K562 (cell line): ENCODE data around the gene NAIF1. TPM values are rescaled to one million over a fixed set of nuclear protein-coding genes. Genes with fewer than 3 reads are reported as not detected.

ENCODE experiments used
- ATAC-seq: fragments of 200-7000 bp; cut with Tn5 transposase; 3 replicates; pipeline ENCODE4 v1.9.1; 2020; ENCODE audit warnings: moderate library complexity
- BruUV-seq: library from RNA; stranded (reverse); fragments of 400-500 nt; replicated peaks from 2 replicates; lab custom pipeline; 2021; lab: Mats Ljungman, UMichigan
- CTCF ChIA-PET: fragments of 300-600 bp; formaldehyde crosslinking; extraction: SDS; loops from one replicate; lab custom pipeline; 2021; ENCODE audit warnings: low intra/inter-chr PET ratio; lab: Yijun Ruan, JAX
- POLR2A ChIA-PET: fragments of 300-600, 350-650 bp; sonication (Branson Sonifier 250); formaldehyde crosslinking; extraction: SDS; loops from one replicate; lab custom pipeline; 2021; ENCODE audit warnings: antibody characterized with exemption, inconsistent platforms; lab: Yijun Ruan, JAX
- DNase-seq, 4 experiments: peaks; one replicate each; pipeline versions ENCODE4 v3.0.0 to v3.0.0-alpha.2; 2011 to 2018; ENCODE audit warnings: low spot score in 3 of 4, mixed read lengths in 3 of 4; ENCODE audit errors: extremely low read depth in 1 of 4
- FAIRE-seq: peaks from 2 replicates; lab custom pipeline; 2011; peaks lifted over from hg19 to GRCh38; lab: Jason Lieb, UNC
- H2AFZ ChIP-seq: 2 replicates; pipeline ENCODE4 v1.6.0; 2011; ENCODE audit warnings: low read depth, low read length, control low read depth, inconsistent platforms
- H3K27ac ChIP-seq: fragments of 200-600 bp; 3 replicates; pipeline ENCODE4 v1.8.0; 2011; ENCODE audit warnings: low read depth, mild to moderate bottlenecking, control low read depth, inconsistent platforms, low read length, moderate library complexity, mixed read lengths; ENCODE audit errors: extremely low read depth
- H3K27me3 ChIP-seq, 2 experiments: fragments of 300-600 bp in 1 of 2; 2 replicates in 1 of 2; 3 replicates in 1 of 2; pipeline versions ENCODE4 v1.6.0 to v1.8.0; 2011; ENCODE audit warnings: inconsistent platforms in 2 of 2, low read length in 2 of 2, mild to moderate bottlenecking in 1 of 2, mixed read lengths in 1 of 2, moderate library complexity in 1 of 2; ENCODE audit not compliant: control insufficient read depth in 2 of 2, insufficient read depth in 2 of 2
- H3K36me3 ChIP-seq: fragments of 300-600 bp; 3 replicates; pipeline ENCODE4 v1.8.0; 2011; ENCODE audit warnings: mild to moderate bottlenecking, low read length, inconsistent platforms; ENCODE audit not compliant: control insufficient read depth, insufficient read depth
- H3K4me1 ChIP-seq, 2 experiments: fragments of 200-600 bp in 1 of 2; replicated peaks in 1 of 2; 2 replicates in 1 of 2; 3 replicates in 1 of 2; pipeline versions ENCODE4 v1.5.1 to v1.8.0; 2011; ENCODE audit warnings: inconsistent platforms in 2 of 2, low read length in 2 of 2, mild to moderate bottlenecking in 1 of 2, mixed read lengths in 1 of 2, moderate library complexity in 1 of 2; ENCODE audit not compliant: control insufficient read depth in 2 of 2, insufficient read depth in 2 of 2
- H3K4me2 ChIP-seq: 2 replicates; pipeline ENCODE4 v1.6.1; 2011; ENCODE audit warnings: low read length, control low read depth, inconsistent platforms, mixed read lengths; ENCODE audit not compliant: insufficient read depth
- H3K4me3 ChIP-seq: fragments of 200-600 bp; sonication (generic), shearing (Covaris generic); 2 replicates; pipeline ENCODE4 v1.5.1; 2016; ENCODE audit warnings: control low read depth, inconsistent platforms
- H3K79me2 ChIP-seq: fragments of 200-600 bp; 3 replicates; pipeline ENCODE4 v1.8.0; 2011; ENCODE audit warnings: low read length, inconsistent platforms; ENCODE audit not compliant: control insufficient read depth, insufficient read depth
- H3K9ac ChIP-seq, 2 experiments: 2 replicates each; pipeline versions ENCODE4 v1.6.0 to v1.6.1; 2011; ENCODE audit warnings: low read depth in 2 of 2, low read length in 2 of 2, control low read depth in 1 of 2, inconsistent platforms in 1 of 2, mild to moderate bottlenecking in 1 of 2, mixed read lengths in 1 of 2; ENCODE audit not compliant: insufficient read depth in 1 of 2
- H3K9me1 ChIP-seq: one replicate; pipeline ENCODE4 v1.6.0; 2011; ENCODE audit warnings: inconsistent platforms, mild to moderate bottlenecking, low read length, moderate library complexity; ENCODE audit not compliant: control insufficient read depth, insufficient read depth
- H3K9me3 ChIP-seq: replicated peaks from 2 replicates; pipeline ENCODE4 v1.5.1; 2011; ENCODE audit warnings: low read depth, low read length, inconsistent platforms; ENCODE audit not compliant: control insufficient read depth, insufficient read depth
- H4K20me1 ChIP-seq: replicated peaks from 2 replicates; pipeline ENCODE4 v1.6.1; 2011; ENCODE audit warnings: low read length, inconsistent platforms, mixed read lengths; ENCODE audit not compliant: control insufficient read depth, insufficient read depth
- CEBPB ChIP-seq: fragments of 450-650 bp; IDR thresholded peaks from 2 replicates; pipeline ENCODE4 v1.6.1; 2016; ENCODE audit warnings: missing genetic modification characterization, missing compliant biosample characterization
- HNRNPUL1 ChIP-seq: fragments of 200-400 bp; formaldehyde crosslinking; IDR thresholded peaks from 2 replicates; pipeline ENCODE4 v1.6.1; 2017; ENCODE audit warnings: low read length
- NFRKB ChIP-seq: fragments of 450-650 bp; IDR thresholded peaks from 2 replicates; pipeline ENCODE4 v1.6.1; 2016; ENCODE audit warnings: low read depth
- POLR2G ChIP-seq: fragments of 200-400 bp; formaldehyde crosslinking; IDR thresholded peaks from 2 replicates; pipeline ENCODE4 v1.6.1; 2017; ENCODE audit warnings: low read depth, mild to moderate bottlenecking, antibody characterized with exemption, low read length, moderate library complexity
- RBM22 ChIP-seq: fragments of 200-400 bp; formaldehyde crosslinking; IDR thresholded peaks from 2 replicates; pipeline ENCODE4 v1.6.1; 2018; ENCODE audit warnings: low read length, low read depth; ENCODE audit not compliant: poor library complexity, severe bottlenecking
- TEAD4 ChIP-seq, 2 experiments: sonication (generic) in 1 of 2; formaldehyde crosslinking in 1 of 2; IDR thresholded peaks; 2 replicates each; pipeline versions ENCODE4 v1.6.1 to v1.8.0; 2012 to 2022; ENCODE audit warnings: borderline replicate concordance in 1 of 2, inconsistent platforms in 1 of 2, low read length in 1 of 2, mild to moderate bottlenecking in 1 of 2, missing genetic modification reagents in 1 of 2
- WGBS: fragments of 100-300 bp; shearing (Covaris generic); methylation state at CpG from one replicate; pipeline ENCODE4 v1.1.6; 2016; ENCODE audit warnings: low coverage, mixed read lengths; ENCODE audit not compliant: insufficient coverage; ENCODE audit errors: missing lambda C conversion rate; 5-methylcytosine and 5-hydroxymethylcytosine counted together
- in situ Hi-C: fragments of 300-500 bp; cut with MboI; formaldehyde crosslinking; loops from 4 replicates; pipeline ENCODE4 v1.15.0; 2018; ENCODE audit warnings: inconsistent platforms, mixed read lengths
- intact Hi-C: fragments of 100-400 bp; cut with micrococcal nuclease; formaldehyde crosslinking; loops from 2 replicates; pipeline ENCODE4 v1.14.2; 2022
- polyA plus RNA-seq, 8 experiments: library from polyadenylated mRNA; depleted of rRNA in 4 of 8; stranded (reverse) in 5 of 8; unstranded in 3 of 8; fragments of >200 nt; fragmentation: Nextera tagmentation in 2 of 8; fragmentation: Illumina TruSeq in 1 of 8; extraction: Ambion mirVana in 2 of 8; extraction: Trizol in 1 of 8; gene quantifications; 2 replicates each; pipeline versions ENCODE4 v1.2.1 to v1.2.3, GENCODE V29; 2011 to 2014; ENCODE audit warnings: inconsistent platforms in 1 of 8, missing spikeins in 1 of 8
- total RNA-seq, 7 experiments: library from RNA; depleted of rRNA in 6 of 7; stranded (reverse); fragments of >200 nt in 6 of 7; fragmentation: Illumina TruSeq in 2 of 7; extraction: Trizol in 2 of 7; gene quantifications; 2 replicates each; pipeline versions ENCODE4 v1.2.1 to v1.2.3, GENCODE V29; 2011 to 2021; ENCODE audit warnings: low replicate concordance in 1 of 7

The NAIF1 gene
- total and polyA plus RNA-seq, 9 of the 15 experiments (the other 6 are each of a cell fraction or from before 2014, with no cell fraction given) = 4.8 to 26.6 (median 17.2) TPM

DNA sequence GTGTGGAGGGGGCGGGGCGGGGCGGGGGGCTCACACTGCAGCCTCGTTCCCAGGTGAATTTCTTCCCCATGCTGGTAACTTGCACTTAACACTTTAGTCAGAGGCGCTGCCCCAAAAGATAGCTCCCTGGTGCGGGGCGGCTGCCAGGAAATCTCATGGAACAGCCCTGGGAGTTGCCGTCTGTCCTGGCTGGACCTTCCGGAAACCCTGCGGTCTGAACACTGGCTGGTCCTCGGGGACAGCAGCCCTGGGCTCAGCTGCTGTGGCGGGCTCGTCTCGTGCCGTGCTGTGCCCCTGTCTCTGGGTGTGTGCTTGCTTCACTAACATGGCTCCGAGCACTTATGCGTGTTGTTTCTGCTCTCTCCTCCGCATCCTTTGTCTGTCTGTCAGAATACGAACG is 34.6 kb upstream of the NAIF1 start:
- peaks cover 91% of the 10 kb centered on the region for H3K36me3 ChIP-seq
- in situ Hi-C loops = no loop called here
- 0 out of 2 replicates have a peak, but pooled peaks cover 10% of the 10 kb centered on the region for H4K20me1 ChIP-seq
- DNase-seq = no peak
- intact Hi-C loops = no loop called here
- ATAC-seq = no peak
- ChIA-PET CTCF (no interaction called here), POLR2A (interaction anchor here (0.6 to 0.7 kb wide), 3 partner anchors 8 to 139 kb away, joined by 3 read pairs; no protein-coding TSS in a partner anchor)
- WGBS = 95% methylated on average over 16 of the region's 20 CpGs
- no peaks in the 10 kb centered on the region for H3K9me3 ChIP-seq
- H3K27ac ChIP-seq = no peak overlapping the region
- no peak for FAIRE-seq
- TF ChIP-seq RBM22 (peak; percentile 29), NFRKB (no peak), POLR2G (peak; percentile 48), TEAD4 (IDR thresholded peaks at IDR 0.05; ENCODE audit: low read length) (no peak), TEAD4 (CRISPR knock-in tag; IDR thresholded peaks at IDR 0.05; ENCODE audit: borderline replicate concordance) (0 out of 2 replicates have a peak, but pooled peaks have one; percentile 22)
- peaks cover 54% of the 10 kb centered on the region for H3K79me2 ChIP-seq
- BruUV-seq = no TSS peak
- H3K9me1 ChIP-seq = no peaks in the 10 kb centered on the region
- no peak overlapping the region for H2AFZ ChIP-seq
- H3K4me2 ChIP-seq = no peak overlapping the region
- peaks cover 41 to 69% of the 10 kb centered on the region in 2 experiments for H3K4me1 ChIP-seq
- H3K27me3 ChIP-seq = no peaks in the 10 kb centered on the region
- H3K4me3 ChIP-seq = no peak overlapping the region
- no peak overlapping the region for H3K9ac ChIP-seq

DNA sequence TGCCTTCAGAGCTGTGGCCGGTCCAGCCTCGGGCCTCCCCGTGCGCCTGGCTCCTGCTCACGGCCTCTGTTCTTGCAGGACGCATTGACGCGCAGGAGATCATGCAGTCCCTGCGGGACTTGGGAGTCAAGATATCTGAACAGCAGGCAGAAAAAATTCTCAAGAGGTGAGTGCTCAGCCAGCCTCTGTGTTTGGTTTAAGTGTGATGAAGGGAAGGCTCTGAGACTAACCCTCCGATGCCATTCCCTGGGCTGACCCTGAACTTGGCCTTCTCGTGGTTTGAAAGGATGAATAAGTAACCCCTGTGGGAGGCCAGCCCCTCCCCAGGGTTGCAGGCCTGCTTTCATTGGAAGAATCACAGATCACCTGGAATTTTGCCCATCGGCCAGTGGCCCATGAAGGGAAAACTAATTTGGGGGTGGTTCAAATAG is 34.1 kb upstream of the NAIF1 start:
- BruUV-seq = no TSS peak
- intact Hi-C loops = no loop called here
- CTCF ChIA-PET = no interaction called here
- FAIRE-seq (no peak), ATAC-seq (no peak), DNase-seq (no peak)
- Histone ChIP-seq H2AFZ (no peak overlapping the region), H3K36me3 (peaks cover 91% of the 10 kb centered on the region), H3K9me3 (no peaks in the 10 kb centered on the region), H3K4me1 (peaks cover 46 to 69% of the 10 kb centered on the region in 2 experiments), H3K79me2 (peaks cover 59% of the 10 kb centered on the region), H3K4me2 (no peak overlapping the region), H4K20me1 (0 out of 2 replicates have a peak, but pooled peaks cover 10% of the 10 kb centered on the region), H3K9me1 (no peaks in the 10 kb centered on the region), H3K9ac (no peak overlapping the region), H3K4me3 (no peak overlapping the region), H3K27me3 (no peaks in the 10 kb centered on the region), H3K27ac (no peak overlapping the region)
- in situ Hi-C loops = no loop called here
- POLR2A ChIA-PET = interaction anchor here (0.6 to 1.1 kb wide), 3 partner anchors 9 to 138 kb away, joined by 3 to 4 read pairs (median 3); no protein-coding TSS in a partner anchor
- WGBS = 79% methylated on average over 12 of the region's 12 CpGs
- TF ChIP-seq HNRNPUL1 (no peak), CEBPB (tag) (no peak)
